T-helper 17 cell (primary cell): Measurements from ENCODE around the gene TERB1. TPM values are rescaled to one million over a fixed set of nuclear protein-coding genes. Genes with fewer than 3 reads are reported as not detected.

Source experiments
- ATAC-seq: fragments of 150-1000 bp; cut with Tn5 transposase; 2 replicates; pipeline ENCODE4 v1.10.0; 2021; ENCODE audit warnings: mild to moderate bottlenecking, moderate library complexity
- DNase-seq, 3 donors: peaks; one replicate each; pipeline versions ENCODE4 v3.0.0 to v3.0.0-alpha.2; 2020 to 2021
- H3K9me3 ChIP-seq: one replicate; pipeline ENCODE4 v1.7.0; 2013; ENCODE audit warnings: low read length, mild to moderate bottlenecking; ENCODE audit not compliant: control insufficient read depth, poor library complexity, severe bottlenecking
- H3K27ac Mint-ChIP-seq: one replicate; pipeline ENCODE4 v1.8.0; 2022; ENCODE audit warnings: mild to moderate bottlenecking, moderate library complexity, mixed read lengths
- H3K27me3 Mint-ChIP-seq: one replicate; pipeline ENCODE4 v1.8.0; 2022; ENCODE audit warnings: mixed read lengths
- H3K36me3 Mint-ChIP-seq: one replicate; pipeline ENCODE4 v1.8.0; 2022; ENCODE audit warnings: low read depth, mixed read lengths
- H3K4me1 Mint-ChIP-seq: one replicate; pipeline ENCODE4 v1.8.0; 2022; ENCODE audit warnings: mild to moderate bottlenecking, mixed read lengths
- H3K4me3 Mint-ChIP-seq: one replicate; pipeline ENCODE4 v1.8.0; 2022; ENCODE audit warnings: mild to moderate bottlenecking, moderate library complexity, mixed read lengths
- total RNA-seq, 4 donors: library from RNA in 2 of 4; stranded (reverse) in 2 of 4; gene quantifications; one replicate each; pipeline ENCODE4 v1.2.3 and lab custom pipeline; 2022 to 2026

TERB1 gene, protein sequence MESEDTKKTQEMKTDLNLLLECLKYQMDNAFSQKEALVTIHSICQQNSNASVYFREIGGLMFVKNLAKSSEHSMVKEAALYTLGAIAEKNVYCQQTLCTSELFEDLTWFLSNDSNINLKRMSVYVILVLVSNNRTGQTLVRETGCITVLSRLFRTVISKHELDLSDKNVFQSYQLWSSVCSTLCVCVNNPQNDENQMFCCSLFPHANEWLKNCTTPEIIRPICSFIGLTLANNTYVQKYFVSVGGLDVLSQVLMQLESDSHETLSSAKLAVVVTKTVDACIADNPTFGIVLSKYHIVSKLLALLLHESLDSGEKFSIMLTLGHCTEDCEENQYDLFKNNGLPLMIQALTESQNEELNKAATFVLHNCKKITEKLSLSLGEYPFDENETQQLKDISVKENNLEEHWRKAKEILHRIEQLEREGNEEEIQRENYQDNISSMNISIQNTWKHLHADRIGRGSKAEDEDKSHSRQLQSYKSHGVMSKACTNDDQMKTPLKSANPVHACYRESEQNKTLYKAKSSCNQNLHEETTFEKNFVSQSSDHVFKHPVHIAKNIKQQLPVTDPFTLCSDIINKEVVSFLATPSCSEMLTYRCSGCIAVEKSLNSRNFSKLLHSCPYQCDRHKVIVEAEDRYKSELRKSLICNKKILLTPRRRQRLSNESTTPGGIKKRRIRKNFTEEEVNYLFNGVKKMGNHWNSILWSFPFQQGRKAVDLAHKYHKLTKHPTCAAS
- total RNA-seq (under 1 TPM in 1 of 2 donors, not detected in 1; 0.40 TPM), total RNA-seq (lab: John Stamatoyannopoulos, UW) (0.08 to 0.23 reads per million in 2 donors)

GRCh38 chr16:66801320-66802105 lies at the start of gene TERB1:
TERB1 (minus strand) TSS chr16:66801584; CDS start chr16:66796798, 4,786 bp downstream.
- Mint-ChIP-seq H3K27me3 (no peaks in the 10 kb centered on the region), H3K36me3 (peaks cover 9% of the 10 kb centered on the region), H3K27ac (peak within 1 kb of the TSS; percentile 9), H3K4me3 (no peak within 1 kb of the TSS), H3K4me1 (no peaks in the 10 kb centered on the region)
- no peaks in the 10 kb centered on the region for H3K9me3 ChIP-seq
- DNase-seq (no peak), ATAC-seq (no peak)

DNA sequence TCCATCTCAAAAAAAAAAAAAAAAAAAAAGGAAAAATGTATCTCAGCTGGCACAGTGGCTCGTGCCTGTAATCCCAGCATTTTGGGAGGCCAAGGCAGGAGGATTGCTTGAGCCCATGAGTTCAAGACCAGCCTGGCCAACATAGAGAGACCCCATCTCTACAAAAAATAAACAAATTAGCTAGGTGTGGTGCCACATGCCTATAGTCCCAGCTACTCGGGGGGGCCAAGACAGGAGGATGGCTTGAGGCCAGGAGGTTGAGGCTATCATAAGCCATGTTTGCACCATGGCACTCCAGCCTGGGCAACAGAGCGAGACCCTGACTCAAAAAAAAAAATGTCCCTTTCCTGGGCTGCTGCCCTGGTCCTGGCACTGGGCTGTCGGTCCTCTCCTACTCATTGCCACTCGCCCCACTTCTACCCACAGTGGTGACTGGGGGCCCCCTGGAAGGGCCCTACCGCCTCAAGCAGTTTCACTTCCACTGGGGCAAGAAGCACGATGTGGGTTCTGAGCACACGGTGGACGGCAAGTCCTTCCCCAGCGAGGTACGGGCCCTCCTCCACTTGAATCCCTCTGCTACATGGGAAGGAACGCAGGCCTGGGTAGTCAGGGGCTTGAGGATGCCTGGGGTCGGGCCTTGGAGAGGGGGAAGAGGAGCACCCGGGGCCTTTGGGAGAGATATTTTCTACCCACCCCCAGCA lies 48.9 kb upstream of the TERB1 start:
- Mint-ChIP-seq H3K27me3 (peaks cover 30% of the 10 kb centered on the region), H3K27ac (no peak overlapping the region), H3K36me3 (peaks cover 2% of the 10 kb centered on the region), H3K4me1 (peaks cover 2% of the 10 kb centered on the region), H3K4me3 (no peak overlapping the region)
- ATAC-seq (no peak), DNase-seq (no peak)
- H3K9me3 ChIP-seq, result no peaks in the 10 kb centered on the region

DNA sequence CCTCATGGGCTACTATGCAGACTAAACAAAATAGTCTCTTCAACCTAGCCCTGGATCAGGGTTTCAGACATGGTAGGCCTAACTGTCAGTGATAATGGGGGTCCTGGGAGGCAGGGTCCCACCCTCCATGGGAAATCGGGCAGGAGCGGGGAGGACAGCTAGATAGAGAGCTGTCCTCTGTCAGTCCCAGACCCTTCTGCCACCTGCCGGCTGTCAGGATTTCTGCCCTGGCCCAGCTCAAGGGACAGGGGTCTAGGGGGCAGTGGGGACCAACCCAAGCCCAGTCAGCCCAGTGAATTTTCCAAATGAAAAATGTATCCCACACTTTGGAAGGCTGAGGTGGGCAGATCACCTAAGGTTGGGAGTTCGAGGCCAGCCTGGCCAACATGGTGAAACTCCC lies 48.2 kb upstream of the TERB1 start:
- DNase-seq, result no peak
- Mint-ChIP-seq H3K4me3 (no peak overlapping the region), H3K27me3 (peaks cover 34% of the 10 kb centered on the region), H3K4me1 (peaks cover 2% of the 10 kb centered on the region), H3K36me3 (peaks cover 2% of the 10 kb centered on the region), H3K27ac (no peak overlapping the region)
- ATAC-seq, result no peak
- H3K9me3 ChIP-seq, result no peaks in the 10 kb centered on the region

- ATAC-seq (no peak), DNase-seq (no peak)
- Mint-ChIP-seq H3K36me3 (peaks cover 2% of the 10 kb centered on the region), H3K27me3 (peaks cover 35% of the 10 kb centered on the region), H3K27ac (no peak overlapping the region), H3K4me1 (peaks cover 1% of the 10 kb centered on the region), H3K4me3 (no peak overlapping the region)
- H3K9me3 ChIP-seq, result no peaks in the 10 kb centered on the region
Measured at GRCh38 chr16:66849021-66849420, 47.6 kb upstream of the TERB1 start.

DNA sequence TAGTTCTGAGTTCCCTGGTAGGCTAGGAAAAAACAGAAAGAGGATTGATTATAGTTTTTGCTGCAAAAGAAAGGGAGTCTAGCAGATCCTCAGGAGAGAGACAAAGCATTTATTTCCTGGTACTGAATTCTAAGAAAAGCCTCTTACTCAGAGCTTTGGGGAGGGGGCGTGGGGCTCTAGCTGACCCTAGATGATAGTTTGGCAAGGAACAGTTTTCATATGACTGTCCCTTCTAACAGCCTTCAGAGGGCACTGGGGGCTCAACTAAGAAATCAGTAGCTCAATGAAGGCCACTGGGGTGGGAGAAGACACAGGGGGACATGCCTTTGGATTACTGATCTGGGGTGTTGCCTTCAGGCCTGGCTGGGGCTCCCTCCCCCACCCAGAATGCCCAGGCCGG lies 46.8 kb upstream of the TERB1 start:
- no peak overlapping the region for H3K27ac Mint-ChIP-seq
- peaks cover 2% of the 10 kb centered on the region for H3K36me3 Mint-ChIP-seq
- no peaks in the 10 kb centered on the region for H3K9me3 ChIP-seq
- peaks cover 2% of the 10 kb centered on the region for H3K4me1 Mint-ChIP-seq
- no peak overlapping the region for H3K4me3 Mint-ChIP-seq
- no peak for DNase-seq
- peaks cover 43% of the 10 kb centered on the region for H3K27me3 Mint-ChIP-seq
- no peak for ATAC-seq

DNA sequence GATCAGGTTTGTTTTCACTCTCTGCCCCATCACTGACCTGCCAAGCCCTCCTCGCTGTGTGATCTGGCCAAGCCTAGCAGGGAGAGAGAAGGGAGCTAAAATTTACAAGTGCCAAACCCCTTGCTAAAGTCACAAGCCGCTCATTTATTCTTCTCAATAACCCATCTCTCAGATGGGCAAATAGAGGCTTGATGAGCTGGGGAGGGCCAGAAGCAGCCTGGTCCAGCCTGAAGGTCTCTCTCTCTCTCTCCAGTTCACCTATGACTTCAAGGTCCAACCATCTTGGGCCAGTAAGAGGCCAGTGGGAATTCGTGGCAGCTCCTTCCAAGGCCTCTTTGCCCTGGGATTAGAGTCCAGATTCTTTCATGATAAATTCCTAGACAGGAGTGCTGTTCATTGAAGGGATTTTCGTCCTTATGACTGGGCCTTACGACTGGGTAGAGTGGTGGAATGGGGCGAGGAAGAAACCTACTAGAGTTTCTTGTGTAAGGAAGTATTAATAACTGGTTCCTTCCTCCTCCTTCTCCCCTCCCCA lies 46.2 kb upstream of the TERB1 start:
- Mint-ChIP-seq H3K36me3 (peaks cover 2% of the 10 kb centered on the region), H3K27ac (no peak overlapping the region), H3K4me3 (no peak overlapping the region), H3K27me3 (peaks cover 49% of the 10 kb centered on the region), H3K4me1 (peaks cover 2% of the 10 kb centered on the region)
- ATAC-seq, result no peak
- DNase-seq, result no peak
- H3K9me3 ChIP-seq, result no peaks in the 10 kb centered on the region

DNA sequence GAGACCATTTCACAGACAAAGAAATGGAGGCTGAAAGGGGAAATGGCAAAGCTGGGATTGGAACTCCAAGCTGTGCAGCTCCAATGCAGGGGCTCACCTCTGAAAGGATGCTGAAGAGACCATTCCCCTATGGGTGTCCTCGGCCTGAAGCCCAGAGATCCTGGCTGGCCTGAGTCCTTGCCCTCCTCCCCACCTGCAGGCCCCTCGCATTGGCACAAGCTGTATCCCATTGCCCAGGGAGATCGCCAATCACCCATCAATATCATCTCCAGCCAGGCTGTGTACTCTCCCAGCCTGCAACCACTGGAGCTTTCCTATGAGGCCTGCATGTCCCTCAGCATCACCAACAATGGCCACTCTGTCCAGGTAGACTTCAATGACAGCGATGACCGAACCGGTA lies 45.4 kb upstream of the TERB1 start:
- H3K27ac Mint-ChIP-seq, result no peak overlapping the region
- DNase-seq (no peak), ATAC-seq (no peak)
- H3K27me3 Mint-ChIP-seq, result peaks cover 53% of the 10 kb centered on the region
- H3K4me1 Mint-ChIP-seq, result peaks cover 2% of the 10 kb centered on the region
- H3K4me3 Mint-ChIP-seq, result no peak overlapping the region
- no peaks in the 10 kb centered on the region for H3K9me3 ChIP-seq
- peaks cover 2% of the 10 kb centered on the region for H3K36me3 Mint-ChIP-seq

GRCh38 chr16:66846266-66846665 lies 44.9 kb upstream of the TERB1 start:
- ATAC-seq, result no peak
- no peaks in the 10 kb centered on the region for H3K9me3 ChIP-seq
- Mint-ChIP-seq H3K27me3 (peaks cover 53% of the 10 kb centered on the region), H3K36me3 (peaks cover 2% of the 10 kb centered on the region), H3K4me1 (peaks cover 2% of the 10 kb centered on the region), H3K4me3 (no peak overlapping the region), H3K27ac (no peak overlapping the region)
- no peak for DNase-seq

GRCh38 chr16:66845791-66846221 lies 44.4 kb upstream of the TERB1 start:
- peaks cover 2% of the 10 kb centered on the region for H3K36me3 Mint-ChIP-seq

DNA sequence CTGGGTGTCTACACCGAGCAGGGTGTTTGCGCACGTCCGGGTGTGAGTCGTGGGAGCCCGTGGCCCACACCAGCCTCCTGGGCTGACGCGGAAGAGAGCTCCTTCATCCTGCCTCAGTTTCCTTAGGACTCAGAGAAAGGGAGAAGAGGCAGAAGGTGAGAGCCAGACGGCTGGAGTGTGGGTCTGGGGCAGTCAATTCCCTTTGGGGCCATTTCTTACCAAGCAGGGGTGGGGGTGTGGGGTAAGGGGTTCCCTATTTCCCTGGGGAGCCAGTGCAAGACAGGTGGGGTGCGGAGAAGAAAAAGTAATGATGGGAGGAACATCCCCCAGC lies 43.7 kb upstream of the TERB1 start:
- H3K9me3 ChIP-seq, result no peaks in the 10 kb centered on the region
- H3K4me3 Mint-ChIP-seq, result no peak overlapping the region
- H3K4me1 Mint-ChIP-seq, result peaks cover 2% of the 10 kb centered on the region
- DNase-seq (no peak), ATAC-seq (no peak)
- H3K27ac Mint-ChIP-seq, result no peak overlapping the region
- H3K36me3 Mint-ChIP-seq, result peaks cover 2% of the 10 kb centered on the region
- H3K27me3 Mint-ChIP-seq, result peaks cover 55% of the 10 kb centered on the region

More at GRCh38 chr16:66845791-66846221, 44.4 kb upstream of the TERB1 start:
- DNase-seq (no peak), ATAC-seq (no peak)
- peaks cover 2% of the 10 kb centered on the region for H3K4me1 Mint-ChIP-seq
- no peaks in the 10 kb centered on the region for H3K9me3 ChIP-seq
- H3K27me3 Mint-ChIP-seq, result peaks cover 53% of the 10 kb centered on the region
- H3K4me3 Mint-ChIP-seq, result no peak overlapping the region
- no peak overlapping the region for H3K27ac Mint-ChIP-seq

DNA sequence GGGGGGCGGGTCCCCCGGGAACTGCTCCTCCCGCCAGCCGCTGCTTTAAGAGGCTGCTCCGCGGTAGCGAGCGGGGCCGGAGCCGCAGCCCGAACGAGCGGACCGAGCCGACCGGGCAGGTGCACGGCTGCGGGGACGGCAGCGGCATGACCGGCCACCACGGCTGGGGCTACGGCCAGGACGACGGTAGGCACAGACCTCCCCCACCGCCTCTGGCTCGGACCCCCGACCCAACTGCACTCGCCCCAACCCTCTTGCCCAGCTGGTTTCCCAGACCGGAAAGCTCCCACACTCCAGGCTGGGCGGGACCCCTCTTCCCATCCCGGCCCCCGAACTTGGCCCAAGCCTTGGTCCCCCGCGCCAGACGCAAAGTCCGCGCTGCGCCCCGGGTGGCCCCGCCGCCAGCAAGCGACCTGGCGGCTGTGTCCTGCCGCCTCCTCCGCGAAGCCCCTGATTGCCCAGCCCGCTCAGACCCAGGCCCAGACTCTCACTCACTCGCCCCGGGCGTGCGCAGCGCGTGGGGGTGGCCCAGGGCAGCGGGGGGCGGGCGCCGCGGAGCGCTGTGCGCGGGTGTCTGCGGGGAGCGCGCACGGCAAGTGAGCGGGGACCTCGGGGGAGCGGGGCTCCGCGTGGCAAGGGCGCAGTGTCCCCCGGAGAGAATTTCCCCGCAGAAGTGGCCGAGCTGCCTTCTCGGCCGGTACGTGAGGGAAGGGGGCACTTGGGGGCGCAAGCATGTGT lies 43.1 kb upstream of the TERB1 start, which contains the start of gene CA7:
Gene CA7 (plus strand): TSS at position 73 of the 738 bp plus-strand sequence. CDS start 74 bp downstream, at position 147.
- no peak within 1 kb of the TSS for H3K27ac Mint-ChIP-seq
- peak within 1 kb of the TSS; percentile 79 for H3K4me3 Mint-ChIP-seq
- no peak for ATAC-seq
- peaks cover 59% of the 10 kb centered on the region for H3K27me3 Mint-ChIP-seq
- peaks cover 2% of the 10 kb centered on the region for H3K4me1 Mint-ChIP-seq
- H3K9me3 ChIP-seq, result no peaks in the 10 kb centered on the region
- H3K36me3 Mint-ChIP-seq, result peaks cover 2% of the 10 kb centered on the region
- no peak for DNase-seq

- Mint-ChIP-seq H3K36me3 (peaks cover 2% of the 10 kb centered on the region), H3K27me3 (peaks cover 59% of the 10 kb centered on the region), H3K27ac (no peak overlapping the region), H3K4me1 (peaks cover 2% of the 10 kb centered on the region), H3K4me3 (peak overlapping the region; percentile 79)
- DNase-seq (no peak), ATAC-seq (no peak)
- H3K9me3 ChIP-seq, result no peaks in the 10 kb centered on the region
Measured at GRCh38 chr16:66844009-66844341, 42.6 kb upstream of the TERB1 start.
